D721Med (cell line): ENCODE data around the gene GOLGB1.

Experiments used
- DNase-seq: peaks from one replicate; pipeline ENCODE4 v3.0.0; 2011; ENCODE audit warnings: low spot score; ENCODE audit not compliant: insufficient read length
- FAIRE-seq: peaks from 2 replicates; lab custom pipeline; 2011; peaks lifted over from hg19 to GRCh38; lab: Jason Lieb, UNC
- CTCF ChIP-seq: IDR thresholded peaks from 2 replicates; pipeline ENCODE4 v1.5.1; 2012; ENCODE audit warnings: mild to moderate bottlenecking, control low read depth; ENCODE audit not compliant: insufficient read depth; ENCODE audit errors: missing control alignments

The GOLGB1 gene

GRCh38 chr3:121627622-121628021 is 121.9 kb downstream of the GOLGB1 start:
- FAIRE-seq (no peak), DNase-seq (no peak)
- no peak for TF ChIP-seq CTCF

GRCh38 chr3:121627211-121627610 is 122.3 kb downstream of the GOLGB1 start:
- no peak for TF ChIP-seq CTCF
- FAIRE-seq (no peak), DNase-seq (no peak)

- DNase-seq (no peak), FAIRE-seq (no peak)
- no peak for TF ChIP-seq CTCF
These were observed 123.0 kb downstream of the GOLGB1 start for GRCh38 chr3:121626495-121626894.

GRCh38 chr3:121624147-121624899 is 125.2 kb downstream of the GOLGB1 start:
- TF ChIP-seq CTCF = no peak
- FAIRE-seq (no peak), DNase-seq (no peak)

- TF ChIP-seq CTCF = no peak
- FAIRE-seq (no peak), DNase-seq (no peak)
These were observed 128.1 kb downstream of the GOLGB1 start for GRCh38 chr3:121621491-121621890.

GRCh38 chr3:121619691-121620090 is 129.8 kb downstream of the GOLGB1 start:
- no peak for DNase-seq
- no peak for FAIRE-seq
- TF ChIP-seq CTCF = no peak
